BLaER1 treated with 17β-estradiol and CSF1 and Interleukin-3, amounts not matched to agents 10 nM and 100 nM (cell line): Measurements from ENCODE around the gene LRRC23.

Experiments
- H3K27ac ChIP-seq, 11 experiments: shearing (Covaris generic); formaldehyde crosslinking; 2 replicates each; pipeline ENCODE4 v1.8.1; 2022
- H3K27me3 ChIP-seq, 11 experiments: shearing (Covaris generic); formaldehyde crosslinking; 2 replicates each; pipeline ENCODE4 v1.8.1; 2022
- H3K36me3 ChIP-seq, 11 experiments: shearing (Covaris generic); formaldehyde crosslinking; 2 replicates each; pipeline ENCODE4 v1.8.1; 2022
- H3K4me1 ChIP-seq, 10 experiments: shearing (Covaris generic); formaldehyde crosslinking; 2 replicates each; pipeline ENCODE4 v1.8.1; 2022
- H3K4me2 ChIP-seq, 11 experiments: shearing (Covaris generic); formaldehyde crosslinking; 2 replicates each; pipeline ENCODE4 v1.8.1; 2022
- H3K4me3 ChIP-seq, 10 experiments: shearing (Covaris generic); formaldehyde crosslinking; 2 replicates each; pipeline ENCODE4 v1.8.1; 2022
- H3K9ac ChIP-seq, 11 experiments: shearing (Covaris generic); formaldehyde crosslinking; 2 replicates each; pipeline ENCODE4 v1.8.1; 2022
- H3K9me3 ChIP-seq, 11 experiments: shearing (Covaris generic); formaldehyde crosslinking; replicated peaks in 1 of 11; 2 replicates each; pipeline ENCODE4 v1.8.1; 2022
- H4K20me1 ChIP-seq, 11 experiments: shearing (Covaris generic); formaldehyde crosslinking; 2 replicates each; pipeline ENCODE4 v1.8.1; 2022
- Cebpa-rat ChIP-seq, 11 experiments: shearing (Covaris generic); IDR thresholded peaks; 2 replicates each; pipeline ENCODE4 v1.8.1; 2022

Gene LRRC23

DNA sequence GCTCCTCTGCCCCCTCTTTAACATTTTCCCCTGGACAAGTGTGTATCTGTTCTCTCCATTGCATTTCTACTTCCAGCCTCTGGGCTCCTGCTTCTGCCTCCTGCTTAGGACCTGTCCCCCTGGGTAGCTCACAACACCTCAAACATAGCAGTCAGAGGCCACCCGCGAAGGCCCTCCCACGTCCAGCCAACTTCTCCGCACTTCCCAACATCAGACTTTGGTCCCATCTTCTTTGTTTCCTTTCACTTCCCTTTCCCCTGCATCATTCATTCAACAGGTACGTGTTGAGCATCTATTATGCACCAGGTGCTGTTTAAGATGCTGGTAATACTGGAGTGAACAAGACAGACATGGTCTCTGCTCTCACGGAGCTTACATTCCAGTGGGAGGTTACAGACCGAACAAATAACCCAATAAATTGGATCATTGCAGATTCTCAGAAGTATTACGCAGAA, 42.3 kb downstream of the LRRC23 start:
- TF ChIP-seq Cebpa-rat (IDR thresholded peaks at IDR 0.05), result no peak
- Histone ChIP-seq H3K36me3 (peaks cover 0 to 7% (median 0%) of the 10 kb centered on the region in 11 experiments; a peak in 8 of 22 replicates), H3K4me3 (peak overlapping the region; percentile 31 to 79 (median 73)), H3K4me2 (peak overlapping the region; percentile 87 to 100 (median 97)), H3K4me1 (peaks cover 68 to 92% (median 76%) of the 10 kb centered on the region in 10 experiments), H4K20me1 (no peaks in the 10 kb centered on the region), H3K9ac (peak overlapping the region in 10 of 11 experiments; percentile 77 to 98 (median 90); a peak in 19 of 22 replicates), H3K27me3 (no peaks in the 10 kb centered on the region), H3K27ac (peak overlapping the region in 10 of 11 experiments; percentile 56 to 96 (median 92); a peak in 16 of 22 replicates), H3K9me3 (no peaks in the 10 kb centered on the region)

DNA sequence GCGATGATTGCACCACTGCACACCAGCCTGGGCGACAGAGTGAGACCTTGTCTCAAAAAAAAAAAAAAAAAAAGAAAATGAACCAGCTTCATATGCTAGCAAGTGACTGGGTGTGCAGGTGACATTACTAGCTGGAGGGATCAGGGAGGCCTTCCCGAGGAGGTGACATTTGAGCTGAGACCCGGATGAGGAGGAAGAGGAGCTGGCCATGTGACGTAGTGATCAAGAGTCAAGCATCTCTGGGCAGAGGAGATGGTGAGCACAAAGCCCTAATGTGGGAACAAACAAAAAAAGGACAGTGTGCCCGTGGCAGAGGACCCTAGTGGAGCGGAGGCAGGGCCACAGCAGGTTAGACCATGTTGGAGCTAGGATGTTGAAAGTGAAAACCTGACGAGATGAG, 43.0 kb downstream of the LRRC23 start:
- Histone ChIP-seq H3K4me2 (peak overlapping the region in 6 of 11 experiments; percentile 5 to 99 (median 98); a peak in 3 of 22 replicates), H3K27ac (no peak overlapping the region; a peak in 1 of 22 replicates), H3K4me1 (peaks cover 64 to 92% (median 72%) of the 10 kb centered on the region in 10 experiments), H3K36me3 (peaks cover 0 to 9% (median 0%) of the 10 kb centered on the region in 11 experiments; a peak in 6 of 22 replicates), H3K9me3 (no peaks in the 10 kb centered on the region), H3K4me3 (no peak overlapping the region), H4K20me1 (no peaks in the 10 kb centered on the region), H3K27me3 (no peaks in the 10 kb centered on the region), H3K9ac (no peak overlapping the region)
- no peak for TF ChIP-seq Cebpa-rat (IDR thresholded peaks at IDR 0.05)

DNA sequence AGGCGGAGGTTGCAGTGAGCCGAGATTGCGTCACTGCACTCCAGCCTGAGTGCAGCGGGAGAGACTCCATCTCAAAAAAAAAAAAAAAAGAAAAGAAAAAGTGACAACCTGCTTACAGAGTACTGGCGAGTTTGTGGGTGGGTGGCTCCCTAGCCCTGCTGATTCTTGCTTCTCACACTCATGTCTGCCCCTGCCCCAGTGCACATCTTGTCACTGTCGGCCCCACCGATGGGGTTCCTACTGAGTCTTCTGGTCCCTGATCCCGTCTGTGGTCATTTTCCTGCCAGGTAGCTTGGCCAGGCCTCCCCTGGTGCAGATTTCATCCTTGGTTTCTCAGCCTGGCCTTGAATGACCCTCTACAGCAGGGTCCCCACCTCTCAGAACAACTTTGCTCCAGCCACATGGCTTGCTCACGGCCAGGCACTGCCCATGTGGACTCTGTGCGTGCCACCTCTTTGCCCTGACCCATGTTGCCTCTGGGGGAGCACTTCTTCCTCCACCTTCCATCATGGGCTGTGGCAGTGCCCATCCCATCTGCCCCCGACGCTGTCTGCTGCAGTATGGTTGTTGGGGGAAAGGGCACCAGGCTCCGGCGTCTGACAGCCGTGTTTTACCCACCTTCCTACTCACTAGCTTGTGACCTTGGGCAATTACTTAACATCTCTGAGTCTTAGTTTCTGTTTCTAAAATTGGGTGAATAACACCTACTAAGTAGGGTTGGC, 44.4 kb downstream of the LRRC23 start:
- peak in 2 of 11 experiments; percentile 38 to 56; a peak in 1 of 22 replicates for TF ChIP-seq Cebpa-rat (IDR thresholded peaks at IDR 0.05)
- Histone ChIP-seq H3K4me1 (peaks cover 58 to 91% (median 76%) of the 10 kb centered on the region in 10 experiments), H3K27ac (peak overlapping the region in 8 of 11 experiments; percentile 8 to 93 (median 26); a peak in 8 of 22 replicates), H3K9ac (peak overlapping the region in 6 of 11 experiments; percentile 7 to 43 (median 15); a peak in 5 of 22 replicates), H4K20me1 (peaks cover 0 to 9% (median 0%) of the 10 kb centered on the region in 11 experiments; a peak in 2 of 22 replicates), H3K4me2 (peak overlapping the region; percentile 45 to 99 (median 67)), H3K4me3 (no peak overlapping the region), H3K9me3 (no peaks in the 10 kb centered on the region), H3K36me3 (peaks cover 0 to 15% (median 0%) of the 10 kb centered on the region in 11 experiments; a peak in 5 of 22 replicates), H3K27me3 (no peaks in the 10 kb centered on the region)

DNA sequence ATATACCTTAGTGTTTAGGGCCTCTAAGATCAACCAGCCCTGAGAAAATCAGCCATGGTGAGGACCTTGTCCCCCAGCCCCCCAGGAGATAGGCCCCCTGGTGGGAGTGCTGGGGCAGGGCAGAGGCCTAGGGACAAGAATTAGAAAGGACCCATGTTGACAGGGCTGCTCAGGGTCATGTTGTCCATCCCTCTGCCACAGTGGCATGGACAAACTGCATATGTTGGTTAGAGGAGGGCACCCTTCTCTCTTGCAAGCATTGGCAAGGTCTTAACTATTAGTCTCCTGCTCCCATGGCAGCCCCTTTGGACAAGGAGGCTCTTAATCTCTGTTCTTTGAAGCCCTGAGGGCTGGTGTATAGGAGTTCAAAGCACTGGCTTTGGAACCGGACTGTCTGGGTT, 45.8 kb downstream of the LRRC23 start:
- Histone ChIP-seq H4K20me1 (peaks cover 0 to 22% (median 5%) of the 10 kb centered on the region in 11 experiments; a peak in 10 of 22 replicates), H3K4me3 (peak overlapping the region; percentile 78 to 99 (median 86); a peak in 17 of 20 replicates), H3K4me2 (peak overlapping the region; percentile 92 to 100 (median 99)), H3K27me3 (no peaks in the 10 kb centered on the region), H3K36me3 (peaks cover 0 to 27% (median 9%) of the 10 kb centered on the region in 11 experiments; a peak in 12 of 22 replicates), H3K9me3 (no peaks in the 10 kb centered on the region), H3K9ac (peak overlapping the region; percentile 88 to 95 (median 92); a peak in 19 of 22 replicates), H3K4me1 (peaks cover 64 to 97% (median 83%) of the 10 kb centered on the region in 10 experiments), H3K27ac (peak overlapping the region; percentile 82 to 95 (median 93); a peak in 20 of 22 replicates)
- no peak for TF ChIP-seq Cebpa-rat (IDR thresholded peaks at IDR 0.05)

DNA sequence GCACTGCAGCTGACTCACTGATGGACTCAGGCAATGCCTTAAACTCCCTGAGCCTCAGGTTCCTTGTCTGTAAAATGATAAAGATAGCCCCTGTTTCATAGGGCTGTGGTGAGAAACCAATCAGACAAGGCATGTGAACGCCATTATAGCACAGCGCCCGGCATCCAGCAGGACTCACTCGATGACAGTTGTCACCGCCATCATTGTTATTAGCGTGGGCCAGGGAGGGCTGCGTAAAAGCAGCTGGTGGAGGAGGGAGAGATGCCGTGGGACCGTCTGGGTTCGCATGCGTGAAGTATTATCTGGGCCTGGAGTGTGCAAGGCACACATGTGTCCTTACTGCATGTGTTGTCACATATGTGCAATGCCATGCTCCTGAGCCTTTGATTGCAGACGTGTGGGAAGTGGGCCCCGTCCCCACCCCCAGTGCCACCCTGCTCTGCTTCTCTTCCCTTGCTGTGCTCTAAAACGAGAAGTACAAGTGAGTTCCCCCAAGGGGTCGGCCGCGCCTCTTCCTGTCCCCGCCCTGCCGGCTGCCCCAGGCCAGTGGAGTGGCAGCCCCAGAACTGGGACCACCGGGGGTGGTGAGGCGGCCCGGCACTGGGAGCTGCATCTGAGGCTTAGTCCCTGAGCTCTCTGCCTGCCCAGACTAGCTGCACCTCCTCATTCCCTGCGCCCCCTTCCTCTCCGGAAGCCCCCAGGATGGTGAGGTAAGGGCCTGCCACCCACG, 46.4 kb downstream of the LRRC23 start, which contains the start of gene PTPN6:
Gene PTPN6 (plus strand): TSS at position 546 of the 730 bp plus-strand sequence. CDS start 157 bp downstream, at position 703.
- no peaks in the 10 kb centered on the region for H3K27me3 ChIP-seq
- H3K36me3 ChIP-seq, result peaks cover 0 to 33% (median 14%) of the 10 kb centered on the region in 11 experiments; a peak in 16 of 22 replicates
- peak within 1 kb of the TSS; percentile 92 to 100 (median 99) for H3K4me2 ChIP-seq
- peak in 6 of 11 experiments; percentile 20 to 82 (median 46); a peak in 6 of 22 replicates for TF ChIP-seq Cebpa-rat (IDR thresholded peaks at IDR 0.05)
- H4K20me1 ChIP-seq, result peaks cover 0 to 28% (median 5%) of the 10 kb centered on the region in 11 experiments; a peak in 12 of 22 replicates
- H3K4me1 ChIP-seq, result peaks cover 64 to 97% (median 83%) of the 10 kb centered on the region in 10 experiments
- H3K9ac ChIP-seq, result peak within 1 kb of the TSS; percentile 88 to 95 (median 92)
- peak within 1 kb of the TSS; percentile 78 to 99 (median 86) for H3K4me3 ChIP-seq
- peak within 1 kb of the TSS; percentile 82 to 95 (median 93) for H3K27ac ChIP-seq
- H3K9me3 ChIP-seq, result no peaks in the 10 kb centered on the region

DNA sequence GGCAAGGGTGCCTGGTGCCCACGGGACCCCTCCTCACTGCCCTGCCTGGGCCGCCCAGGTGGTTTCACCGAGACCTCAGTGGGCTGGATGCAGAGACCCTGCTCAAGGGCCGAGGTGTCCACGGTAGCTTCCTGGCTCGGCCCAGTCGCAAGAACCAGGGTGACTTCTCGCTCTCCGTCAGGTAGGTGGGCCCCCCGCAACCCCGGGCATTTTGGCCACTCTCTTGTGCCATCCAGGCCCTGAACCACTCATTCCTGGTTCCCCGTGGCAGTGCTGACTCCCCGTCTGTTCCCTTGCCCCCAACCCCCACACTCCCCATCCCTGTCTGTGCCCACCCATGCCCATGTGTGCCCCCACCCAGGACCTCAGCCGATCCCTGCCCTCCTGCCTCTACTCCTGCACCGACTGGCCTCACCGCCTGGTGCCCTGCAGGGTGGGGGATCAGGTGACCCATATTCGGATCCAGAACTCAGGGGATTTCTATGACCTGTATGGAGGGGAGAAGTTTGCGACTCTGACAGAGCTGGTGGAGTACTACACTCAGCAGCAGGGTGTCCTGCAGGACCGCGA, 47.0 kb downstream of the LRRC23 start:
- Histone ChIP-seq H3K4me1 (peaks cover 64 to 97% (median 83%) of the 10 kb centered on the region in 10 experiments), H3K4me2 (peak overlapping the region; percentile 92 to 100 (median 99)), H4K20me1 (peaks cover 0 to 35% (median 11%) of the 10 kb centered on the region in 11 experiments; a peak in 12 of 22 replicates), H3K9me3 (no peaks in the 10 kb centered on the region), H3K4me3 (peak overlapping the region; percentile 78 to 99 (median 86)), H3K27ac (peak overlapping the region; percentile 82 to 95 (median 93)), H3K9ac (peak overlapping the region; percentile 88 to 95 (median 92)), H3K36me3 (peaks cover 0 to 40% (median 21%) of the 10 kb centered on the region in 11 experiments; a peak in 17 of 22 replicates), H3K27me3 (no peaks in the 10 kb centered on the region)
- no peak for TF ChIP-seq Cebpa-rat (IDR thresholded peaks at IDR 0.05)

DNA sequence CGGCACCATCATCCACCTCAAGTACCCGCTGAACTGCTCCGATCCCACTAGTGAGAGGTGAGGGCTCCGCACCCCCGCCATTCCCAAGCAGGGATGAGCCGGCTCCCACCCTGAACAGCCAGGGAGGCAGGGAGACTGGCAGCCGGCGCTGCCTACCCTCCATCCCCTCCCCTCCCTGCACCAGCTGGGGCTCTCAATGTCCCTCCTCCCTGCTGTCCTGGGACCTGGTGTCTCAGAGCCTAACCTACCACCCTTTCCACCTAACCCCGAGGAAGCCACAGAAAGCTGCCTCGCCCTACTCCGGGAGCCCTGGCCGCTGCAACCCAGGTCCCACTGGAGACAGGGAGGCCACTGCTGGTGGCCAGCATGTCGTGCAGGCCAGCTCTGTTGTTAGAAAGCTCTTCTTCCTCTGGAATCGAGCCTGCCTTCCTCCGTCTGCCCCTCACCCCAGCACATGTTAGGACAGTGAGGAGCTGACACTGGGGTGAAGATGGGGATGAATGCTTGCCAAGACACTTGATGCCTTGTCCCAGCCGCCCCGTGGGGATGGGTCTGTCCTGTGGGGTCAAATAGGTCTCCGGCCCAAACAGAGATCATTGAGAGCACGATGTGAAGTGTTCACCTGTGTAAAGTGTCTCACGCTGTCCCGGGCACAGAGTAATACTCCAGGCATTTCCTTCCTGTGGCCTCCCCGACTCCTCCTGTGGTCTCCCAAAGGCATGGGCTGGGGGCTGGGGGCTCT, 47.7 kb downstream of the LRRC23 start:
- TF ChIP-seq Cebpa-rat (IDR thresholded peaks at IDR 0.05), result no peak
- Histone ChIP-seq H3K27me3 (no peaks in the 10 kb centered on the region), H3K36me3 (peaks cover 0 to 46% (median 21%) of the 10 kb centered on the region in 11 experiments; a peak in 17 of 22 replicates), H3K4me2 (peak overlapping the region; percentile 92 to 100 (median 99)), H3K4me1 (peaks cover 66 to 97% (median 83%) of the 10 kb centered on the region in 10 experiments), H3K9me3 (no peaks in the 10 kb centered on the region), H3K4me3 (peak overlapping the region; percentile 78 to 99 (median 86)), H3K9ac (peak overlapping the region; percentile 88 to 95 (median 92)), H3K27ac (peak overlapping the region; percentile 82 to 95 (median 93)), H4K20me1 (peaks cover 0 to 41% (median 12%) of the 10 kb centered on the region in 11 experiments; a peak in 12 of 22 replicates)
